Choroid plexus epithelial cell (primary cell): ENCODE results near the gene MGST3.
"Not testable (repeated sequence)": the region's sequence is repeated elsewhere in the genome, so short reads cannot be mapped to it uniquely, and the experiment has no call there.

ENCODE experiments used
- DNase-seq: peaks from one replicate; pipeline ENCODE4 v3.0.0-alpha.2; 2010; ENCODE audit warnings: low read depth
- H3K4me3 ChIP-seq: 2 replicates; pipeline ENCODE4 v1.5.1; 2011; ENCODE audit warnings: low read depth, mild to moderate bottlenecking, control low read depth, low read length, moderate library complexity
- CTCF ChIP-seq: conservative IDR thresholded peaks from 2 replicates; pipeline ENCODE4 v1.5.1; 2011; ENCODE audit warnings: low read depth, mild to moderate bottlenecking, control low read depth, inconsistent platforms, low read length, moderate library complexity

The MGST3 gene

GRCh38 chr1:165699577-165699976, 68.5 kb downstream of the MGST3 start:
- H3K4me3 ChIP-seq: no peak overlapping the region
- TF ChIP-seq CTCF: no peak
- DNase-seq: no peak

GRCh38 chr1:165701922-165702321, 70.9 kb downstream of the MGST3 start:
- H3K4me3 ChIP-seq, DNase-seq: not testable (repeated sequence)

GRCh38 chr1:165703648-165704047, 72.6 kb downstream of the MGST3 start:
- DNase-seq: no peak
- TF ChIP-seq CTCF: no peak
- no peak overlapping the region for H3K4me3 ChIP-seq
